Hematopoietic multipotent progenitor cell (in vitro differentiated cells): Measurements from ENCODE around the gene NUDT3. TPM values are rescaled to one million over a fixed set of nuclear protein-coding genes. Genes with fewer than 3 reads are reported as not detected.
"Not testable (repeated sequence)": the region's sequence is repeated elsewhere in the genome, so short reads cannot be mapped to it uniquely, and the experiment has no call there.

ENCODE experiments used
- DNase-seq, 3 donors: peaks; one replicate each; pipeline ENCODE4 v3.0.0-alpha.2; 2011 to 2015; ENCODE audit warnings: low read depth in 2 of 3, low spot score in 2 of 3
- total RNA-seq: library from RNA; depleted of rRNA; stranded (reverse); fragments of >200 nt; gene quantifications from one replicate; pipeline ENCODE4 v1.2.3, GENCODE V29; 2012

Gene NUDT3
- total RNA-seq, 1 donor = 28.3 TPM

GRCh38 chr6:34269658-34270341, 122.7 kb downstream of the NUDT3 start:
- not testable (repeated sequence) for DNase-seq

- not testable (repeated sequence) for DNase-seq
These were observed 123.3 kb downstream of the NUDT3 start for GRCh38 chr6:34269132-34269531.

- DNase-seq = no peak
These were observed 124.7 kb downstream of the NUDT3 start for GRCh38 chr6:34267746-34268145.

GRCh38 chr6:34263484-34263883, 129.0 kb downstream of the NUDT3 start:
- not testable (repeated sequence) for DNase-seq

- DNase-seq = no peak
These were observed 131.7 kb downstream of the NUDT3 start for GRCh38 chr6:34260576-34261267.

GRCh38 chr6:34259529-34260069, 132.9 kb downstream of the NUDT3 start:
- DNase-seq = no peak

GRCh38 chr6:34252395-34252794, 140.1 kb downstream of the NUDT3 start:
- not testable (repeated sequence) for DNase-seq

GRCh38 chr6:34249469-34250261, 142.8 kb downstream of the NUDT3 start:
- DNase-seq = no peak

- peak; percentile 91 to 95 (median 91) for DNase-seq
These were observed 143.6 kb downstream of the NUDT3 start, which contains the start of gene SMIM29 for GRCh38 chr6:34248727-34249468. Gene SMIM29, minus strand, starts transcription at chr6:34249006. Its CDS starts 1,215 bp downstream, at chr6:34247791.

- peak in 1 of 3 donors; percentile 50 for DNase-seq
These were observed 144.2 kb downstream of the NUDT3 start for GRCh38 chr6:34248198-34248726.

GRCh38 chr6:34247481-34248197, 144.8 kb downstream of the NUDT3 start:
- DNase-seq = no peak

GRCh38 chr6:34246563-34247391, 145.7 kb downstream of the NUDT3 start:
- DNase-seq = peak in 2 of 3 donors; percentile 64 to 73

- no peak for DNase-seq
These were observed 146.3 kb downstream of the NUDT3 start for GRCh38 chr6:34246249-34246562.

- not testable (repeated sequence) for DNase-seq
These were observed 146.7 kb downstream of the NUDT3 start for GRCh38 chr6:34245761-34246140.

GRCh38 chr6:34245032-34245760, 147.3 kb downstream of the NUDT3 start:
- not testable (repeated sequence) for DNase-seq

GRCh38 chr6:34243901-34244884, 148.3 kb downstream of the NUDT3 start:
- peak in 2 of 3 donors; percentile 77 to 86 for DNase-seq
